GM18517 (cell line): Measurements from ENCODE around the gene FKBP9.
"Not testable (repeated sequence)": the region's sequence is repeated elsewhere in the genome, so short reads cannot be mapped to it uniquely, and the experiment has no call there.

Source experiments
- ATAC-seq: cut with Tn5 transposase; IDR thresholded peaks from one replicate; pipeline ENCODE4 v1.9.1; 2021; ENCODE audit warnings: mild to moderate bottlenecking, moderate library complexity; ENCODE audit not compliant: unreplicated experiment

The FKBP9 gene

DNA sequence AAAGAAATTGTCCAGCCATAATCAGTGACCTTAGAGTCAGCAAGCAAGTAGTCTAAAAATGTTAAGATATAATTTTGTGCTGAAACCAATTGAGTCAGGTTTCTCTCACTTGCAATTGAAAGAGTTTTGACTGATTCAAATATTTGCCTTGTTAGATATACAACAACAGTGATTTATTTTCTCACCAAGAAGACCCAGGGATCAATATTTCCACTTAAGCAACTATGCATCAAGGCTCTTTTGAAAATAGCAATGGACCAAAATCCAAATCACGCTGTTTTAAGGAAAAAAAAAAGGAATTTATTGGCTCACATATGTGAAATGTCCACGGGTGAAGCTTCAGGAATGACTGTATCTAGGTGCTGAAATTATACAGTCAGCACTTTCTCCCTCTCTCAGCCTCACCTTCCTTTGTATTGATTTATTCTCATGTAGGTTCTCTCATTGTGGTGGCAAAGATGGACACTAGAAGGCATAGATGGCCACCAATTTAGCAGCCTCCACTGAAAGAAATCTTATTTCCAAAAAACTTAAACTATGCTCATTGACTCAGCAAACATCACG is 9.7 kb upstream of the FKBP9 start:
- ATAC-seq = no peak

GRCh38 chr7:32948202-32948601 is 9.0 kb upstream of the FKBP9 start:
- ATAC-seq = no peak

DNA sequence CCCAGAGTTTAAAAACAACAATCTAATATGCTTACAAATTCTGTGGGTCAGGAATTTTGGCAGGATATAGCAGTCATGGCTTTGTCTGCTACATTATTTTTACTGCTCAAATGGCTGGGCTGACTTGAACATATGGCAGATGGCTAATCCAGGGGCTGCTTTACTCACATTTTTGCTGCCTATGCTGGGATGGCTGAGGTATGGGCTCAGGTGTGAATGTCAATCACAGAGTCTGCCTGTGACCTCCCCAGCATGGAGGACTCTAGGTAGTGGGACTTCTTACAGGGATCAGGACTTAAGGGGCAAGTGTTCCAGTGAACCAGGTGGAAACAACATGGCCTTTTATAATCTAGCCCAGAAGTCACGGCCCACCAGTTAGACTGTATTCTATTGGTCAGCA is 4.4 kb upstream of the FKBP9 start:
- ATAC-seq = no peak

DNA sequence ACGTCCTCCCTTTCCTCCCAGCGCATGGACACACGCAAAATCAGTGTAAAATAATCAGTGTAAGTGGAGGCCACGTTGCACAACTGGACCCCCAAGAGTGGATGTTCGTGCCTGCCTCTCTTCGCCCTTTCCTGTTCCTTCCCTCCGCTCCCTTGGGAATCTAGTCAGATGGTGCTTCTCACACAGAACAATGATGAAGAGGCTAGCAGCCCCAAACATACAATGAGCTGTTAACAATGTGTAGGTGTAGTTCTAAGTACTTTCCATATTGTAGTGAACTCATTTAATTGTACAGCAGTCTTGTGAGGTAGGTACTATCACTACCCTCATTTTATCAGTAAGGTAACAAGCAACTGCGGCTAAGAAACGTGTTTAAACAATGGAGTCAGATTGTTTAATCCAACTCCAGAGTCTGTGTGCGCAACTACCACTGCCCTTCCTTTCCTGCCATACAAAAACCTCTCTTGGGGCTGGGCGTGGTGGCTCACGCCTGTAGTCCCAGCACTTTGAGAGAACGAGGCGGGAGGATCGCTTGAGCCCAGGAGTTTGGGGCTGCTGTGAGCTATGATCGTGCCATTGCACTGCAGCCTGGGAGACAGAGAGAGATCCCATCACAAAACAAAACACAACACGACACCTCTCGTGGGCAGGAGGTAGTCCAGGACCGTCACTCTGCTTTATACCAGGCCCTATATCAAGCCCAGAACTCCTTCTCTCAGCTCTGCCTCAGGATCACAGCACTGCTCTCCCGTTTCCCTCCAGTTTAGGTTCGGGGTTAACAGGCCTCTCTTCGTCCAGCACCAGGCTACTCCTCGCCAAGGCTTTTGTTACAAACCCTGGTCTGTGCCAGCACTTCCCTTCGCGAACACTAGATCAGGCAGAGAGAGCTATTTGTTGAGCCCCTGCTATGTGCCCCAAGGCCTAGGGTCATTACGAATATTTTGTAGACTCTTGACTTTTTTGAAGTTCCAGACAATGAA is 1.1 kb downstream of the FKBP9 start:
- ATAC-seq = no peak

- ATAC-seq = not testable (repeated sequence)
Measured at GRCh38 chr7:32963880-32964301, 6.7 kb downstream of the FKBP9 start.

DNA sequence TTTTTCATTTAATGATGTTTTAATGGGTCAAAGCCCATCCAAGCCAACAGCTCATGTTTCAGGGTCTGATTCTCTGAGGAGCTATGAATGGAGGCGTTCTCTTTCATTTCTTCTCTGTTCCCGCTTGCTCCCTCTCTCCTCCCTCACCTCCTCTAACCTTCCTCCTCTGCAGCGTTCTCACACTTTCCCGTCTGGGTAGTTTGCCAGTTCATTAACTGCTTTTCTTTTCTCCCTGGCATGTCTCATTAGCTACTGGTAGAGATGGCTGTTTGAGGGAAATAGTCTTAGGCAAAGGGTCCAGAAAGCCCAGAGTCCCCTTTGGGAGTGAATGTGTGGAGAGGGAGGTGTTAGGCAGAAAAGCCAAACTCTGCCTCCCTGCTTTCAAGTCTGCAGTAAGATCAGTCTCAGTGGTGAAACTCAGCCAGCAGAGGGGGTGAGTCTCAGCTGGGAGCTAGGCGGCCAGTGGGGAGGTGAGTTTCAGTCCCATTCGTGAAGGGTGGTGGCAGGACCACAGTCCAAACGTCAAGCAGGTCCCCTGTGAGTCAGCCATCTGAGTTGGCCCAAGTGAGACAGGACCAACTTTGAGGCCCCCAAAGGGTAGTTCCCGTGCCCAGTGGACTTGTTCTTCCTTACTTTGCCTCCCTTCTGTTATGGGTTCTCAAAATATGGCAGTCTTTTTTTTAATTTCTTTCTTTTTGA is 7.4 kb downstream of the FKBP9 start:
- ATAC-seq = peak; percentile 89

GRCh38 chr7:32966489-32967267 is 9.4 kb downstream of the FKBP9 start:
- not testable (repeated sequence) for ATAC-seq

DNA sequence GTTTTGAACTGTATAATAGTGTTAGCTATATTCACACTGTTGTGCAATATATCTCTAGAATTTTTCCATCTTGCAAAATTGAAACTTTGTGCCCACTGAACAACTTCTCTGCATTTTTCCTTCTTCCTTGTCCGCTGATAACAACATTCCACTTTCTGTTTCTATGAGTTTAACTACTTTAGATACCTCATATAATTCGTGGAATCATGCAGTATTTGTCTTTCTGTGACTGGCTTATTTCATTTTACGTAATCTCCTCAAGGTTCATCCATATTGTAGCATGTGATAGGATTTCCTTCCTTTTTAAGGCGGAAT is 10.0 kb downstream of the FKBP9 start:
- not testable (repeated sequence) for ATAC-seq

DNA sequence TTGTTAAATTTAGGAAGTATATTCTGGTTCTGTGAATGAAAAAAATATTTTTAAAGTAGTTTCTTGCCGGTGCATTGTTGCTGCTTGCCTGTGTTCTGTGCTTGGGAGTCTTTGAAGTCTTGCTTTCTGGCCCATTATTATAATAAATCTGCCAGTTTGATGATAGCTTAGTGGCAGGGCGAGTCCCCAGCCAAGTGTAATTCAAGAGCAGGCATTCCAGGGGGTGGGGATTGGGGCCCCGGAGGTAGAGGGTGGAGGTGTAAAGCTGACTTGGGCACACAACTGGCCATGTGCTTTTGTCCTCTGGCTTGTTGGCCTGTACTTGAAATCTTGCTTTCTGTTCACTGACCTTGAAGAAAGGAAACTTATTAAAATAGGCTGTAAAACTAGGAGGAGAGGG is 14.7 kb downstream of the FKBP9 start:
- ATAC-seq = not testable (repeated sequence)

- ATAC-seq = not testable (repeated sequence)
Measured at GRCh38 chr7:32977159-32977558, 19.9 kb downstream of the FKBP9 start.

GRCh38 chr7:32979246-32979645 is 22.0 kb downstream of the FKBP9 start:
- ATAC-seq = not testable (repeated sequence)

- not testable (repeated sequence) for ATAC-seq
Measured at GRCh38 chr7:32979902-32980301, 22.7 kb downstream of the FKBP9 start.

GRCh38 chr7:32988148-32988547 is 30.9 kb downstream of the FKBP9 start:
- peak; percentile 84 for ATAC-seq

GRCh38 chr7:32991068-32991585 is 33.9 kb downstream of the FKBP9 start:
- not testable (repeated sequence) for ATAC-seq

DNA sequence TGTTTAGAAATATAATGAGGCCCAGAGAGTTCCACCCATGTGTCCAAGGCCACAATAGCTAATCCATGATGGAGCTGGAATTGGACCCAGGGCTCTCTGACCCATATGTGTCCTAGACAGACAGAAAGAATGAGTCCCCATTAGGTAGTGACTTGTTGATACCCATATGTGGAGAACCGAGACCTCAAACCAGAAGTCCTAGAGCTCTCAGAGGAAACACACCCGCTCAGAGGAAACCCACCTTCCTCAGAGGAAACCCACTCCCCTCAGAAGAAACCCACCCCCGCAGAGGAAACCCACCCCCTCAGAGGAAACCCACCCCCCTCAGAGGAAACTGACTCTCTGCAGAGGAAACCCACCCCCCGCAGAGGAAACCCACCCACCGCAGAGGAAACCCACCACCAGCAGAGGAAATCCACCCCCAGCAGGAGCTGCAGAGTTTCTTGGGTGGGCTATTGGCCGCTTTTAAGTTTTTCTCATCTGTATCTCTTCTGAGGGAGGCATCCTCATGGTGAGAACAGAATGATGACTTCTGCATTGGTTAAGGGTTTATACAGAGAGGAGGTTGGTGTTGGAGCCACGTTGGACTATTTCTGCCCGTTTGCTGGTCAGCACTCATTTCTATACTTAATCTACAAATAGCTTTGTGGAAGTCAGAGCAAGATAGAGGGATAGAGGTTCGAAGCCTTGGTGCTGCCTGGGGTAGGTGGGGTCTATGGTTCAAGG is 34.9 kb downstream of the FKBP9 start:
- not testable (repeated sequence) for ATAC-seq

- ATAC-seq = not testable (repeated sequence)
Measured at GRCh38 chr7:32992750-32993149, 35.5 kb downstream of the FKBP9 start.

DNA sequence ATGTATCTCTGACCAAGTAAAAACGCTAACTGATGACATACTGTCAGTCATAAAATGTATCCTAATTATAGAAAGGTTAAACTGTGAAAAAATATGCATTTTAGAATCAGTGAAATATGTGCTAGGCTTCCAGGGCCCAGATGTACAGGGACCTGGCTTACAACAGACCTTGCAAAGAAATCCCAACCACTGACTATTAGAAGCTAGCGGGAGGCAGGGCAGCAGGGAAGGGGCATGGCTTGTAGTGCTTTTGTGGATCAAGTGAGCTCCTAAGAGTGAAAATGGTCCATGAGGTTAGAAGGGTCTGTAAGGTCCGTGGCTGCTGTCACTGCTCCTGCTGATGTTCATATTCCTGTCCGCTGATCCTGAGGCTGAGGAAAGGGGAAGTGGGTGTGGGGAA is 40.7 kb downstream of the FKBP9 start:
- ATAC-seq = not testable (repeated sequence)

- ATAC-seq = peak; percentile 49
Measured at GRCh38 chr7:32998361-32999171, 41.3 kb downstream of the FKBP9 start.

DNA sequence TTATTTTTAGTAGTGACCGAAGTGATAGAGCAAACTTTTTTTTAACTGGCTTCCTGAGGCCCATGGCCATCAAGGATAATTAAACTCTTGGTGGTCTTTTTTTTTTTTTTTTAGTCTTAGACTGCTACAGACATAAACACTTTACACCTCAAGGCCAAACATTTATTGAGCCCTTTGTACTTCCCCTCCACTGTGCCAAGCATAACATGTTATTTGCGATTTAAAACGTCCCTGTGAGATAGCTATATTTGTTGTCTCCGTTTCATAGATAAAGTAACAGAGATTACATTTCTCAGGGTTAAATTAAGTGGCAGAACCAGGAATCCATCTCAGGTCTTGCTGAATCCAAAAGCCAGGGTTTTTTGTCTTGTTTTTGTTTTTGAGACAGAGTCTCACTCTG is 42.1 kb downstream of the FKBP9 start:
- ATAC-seq = not testable (repeated sequence)
